ENCODE results near the gene SDK2. TPM values are rescaled to one million over a fixed set of nuclear protein-coding genes. Genes with fewer than 3 reads are reported as not detected.

Gene SDK2
- polyA plus RNA-seq, 1 of the 3 experiments (the other 2 are of a cell fraction) = 0.02 TPM

DNA sequence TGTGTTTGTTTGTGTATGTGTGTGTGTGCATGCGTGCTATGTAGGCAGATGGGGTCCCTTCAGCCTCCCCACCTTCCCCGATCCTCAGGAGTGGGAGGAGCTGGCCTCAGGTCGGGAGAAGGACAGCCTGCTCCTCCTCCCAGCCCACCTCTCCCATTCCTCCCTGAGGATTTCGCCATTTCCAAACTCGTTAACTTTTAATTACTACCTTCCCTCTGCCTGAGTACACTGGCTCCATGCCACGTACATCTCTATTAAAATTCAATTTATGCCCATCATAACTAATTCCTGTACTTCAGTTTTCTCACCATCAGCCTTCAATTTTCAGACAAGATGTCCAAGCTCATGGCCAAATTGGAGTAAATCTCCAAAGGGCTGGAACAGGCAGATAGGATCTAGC is 148.6 kb downstream of the SDK2 start:
- no peak overlapping the region for H2AFZ ChIP-seq (ENCODE audit: low read depth)
- no peak overlapping the region for H3K4me3 ChIP-seq (ENCODE audit: low read depth in 2 of 2, low read length in 1 of 2)
- H3F3A ChIP-seq (replicated peaks; ENCODE audit: insufficient read depth) = no peaks in the 10 kb centered on the region
- H3K79me2 ChIP-seq (ENCODE audit: insufficient read depth) = no peaks in the 10 kb centered on the region
- no peaks in the 10 kb centered on the region for H4K20me1 ChIP-seq (ENCODE audit: insufficient read depth)
- H3K9me2 ChIP-seq = no peaks in the 10 kb centered on the region
- H3K4me2 ChIP-seq = no peak overlapping the region
- H3K36me3 ChIP-seq (replicated peaks in 1 of 2; ENCODE audit: control insufficient read depth in 1 of 2, insufficient read depth in 2 of 2, low read length in 1 of 2) = no peaks in the 10 kb centered on the region
- TF ChIP-seq RFX5 (IDR thresholded peaks at IDR 0.05; ENCODE audit: low read length) (no peak), GABPA (IDR thresholded peaks at IDR 0.05; ENCODE audit: low read depth) (no peak)
- WGBS (ENCODE audit: low lambda C conversion rate) = 30% methylated on average over 6 of the region's 6 CpGs
- H3K27ac ChIP-seq (ENCODE audit: low read depth in 2 of 2, low read length in 1 of 2) = no peak overlapping the region
- ChIA-PET CTCF (interaction anchor here (1.0 to 3.2 kb wide), 3 partner anchors 9 to 681 kb away, joined by 4 to 9 read pairs (median 5); no protein-coding TSS in a partner anchor), POLR2A (no interaction called here)
- no peaks in the 10 kb centered on the region for H3K9me3 ChIP-seq
- H3K9ac ChIP-seq = no peak overlapping the region
- H3K4me1 ChIP-seq (ENCODE audit: control insufficient read depth in 1 of 2, insufficient read depth in 2 of 2, low read depth in 1 of 2, low read length in 1 of 2) = peaks cover 0 to 57% of the 10 kb centered on the region in 2 experiments; a peak in 2 of 4 replicates
- DNase-seq = no peak
- H3K27me3 ChIP-seq (ENCODE audit: insufficient read depth) = no peaks in the 10 kb centered on the region

DNA sequence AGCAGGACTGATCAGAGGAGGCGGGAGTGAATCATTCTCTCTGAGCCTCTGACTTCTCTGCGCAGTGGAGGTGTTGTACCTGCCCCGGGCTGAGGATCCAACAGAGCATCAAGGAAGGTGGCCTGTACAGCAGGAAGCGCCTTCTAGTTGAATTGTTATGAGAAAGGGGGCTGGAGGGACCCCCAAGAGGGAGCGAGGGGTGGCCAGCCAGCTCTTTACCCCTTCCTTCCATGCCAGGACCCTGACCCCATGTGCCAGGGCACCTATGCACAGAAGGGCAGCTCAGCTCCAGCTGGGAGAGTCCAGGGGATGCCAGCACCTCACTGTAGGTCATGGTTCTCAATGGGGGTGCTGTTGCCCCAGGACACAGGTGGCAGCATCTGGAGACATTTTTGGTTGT is 149.3 kb downstream of the SDK2 start:
- Histone ChIP-seq H3K79me2 (ENCODE audit: insufficient read depth) (no peaks in the 10 kb centered on the region), H3F3A (replicated peaks; ENCODE audit: insufficient read depth) (no peaks in the 10 kb centered on the region), H3K27ac (ENCODE audit: low read depth in 2 of 2, low read length in 1 of 2) (no peak overlapping the region), H3K9ac (no peak overlapping the region), H3K4me1 (ENCODE audit: control insufficient read depth in 1 of 2, insufficient read depth in 2 of 2, low read depth in 1 of 2, low read length in 1 of 2) (peaks cover 0 to 59% of the 10 kb centered on the region in 2 experiments; a peak in 2 of 4 replicates), H3K4me2 (no peak overlapping the region), H3K9me3 (no peaks in the 10 kb centered on the region), H3K9me2 (no peaks in the 10 kb centered on the region), H3K27me3 (ENCODE audit: insufficient read depth) (no peaks in the 10 kb centered on the region), H3K36me3 (replicated peaks in 1 of 2; ENCODE audit: control insufficient read depth in 1 of 2, insufficient read depth in 2 of 2, low read length in 1 of 2) (no peaks in the 10 kb centered on the region), H2AFZ (ENCODE audit: low read depth) (no peak overlapping the region), H3K4me3 (ENCODE audit: low read depth in 2 of 2, low read length in 1 of 2) (no peak overlapping the region), H4K20me1 (ENCODE audit: insufficient read depth) (no peaks in the 10 kb centered on the region)
- ChIA-PET CTCF (interaction anchor here (1.0 to 4.6 kb wide), 3 partner anchors 10 to 65 kb away, joined by 4 to 35 read pairs (median 9); no protein-coding TSS in a partner anchor), POLR2A (no interaction called here)
- no peak for TF ChIP-seq RFX5 (IDR thresholded peaks at IDR 0.05; ENCODE audit: low read length)
- no peak for TF ChIP-seq MXI1 (IDR thresholded peaks at IDR 0.05; ENCODE audit: low read depth, low read length)
- TF ChIP-seq JUND (IDR thresholded peaks at IDR 0.05) = no peak
- no peak for TF ChIP-seq CHD2 (IDR thresholded peaks at IDR 0.05; ENCODE audit: low read length, partially characterized antibody)
- no peak for TF ChIP-seq NRF1 (IDR thresholded peaks at IDR 0.05; ENCODE audit: low read depth, low read length)
- no peak for TF ChIP-seq MAX (IDR thresholded peaks at IDR 0.05; ENCODE audit: low read depth)
- TF ChIP-seq TEAD4 (IDR thresholded peaks at IDR 0.05; ENCODE audit: borderline replicate concordance, insufficient read depth) = no peak
- TF ChIP-seq REST (IDR thresholded peaks at IDR 0.05; ENCODE audit: low read depth, low read length) = no peak
- no peak for TF ChIP-seq RAD21 (IDR thresholded peaks at IDR 0.05; ENCODE audit: low read length)
- TF ChIP-seq GATA2 (CRISPR knock-in tag; IDR thresholded peaks at IDR 0.05) = no peak
- no peak for TF ChIP-seq RCOR1 (IDR thresholded peaks at IDR 0.05; ENCODE audit: low read length)
- WGBS (ENCODE audit: low lambda C conversion rate) = 47% methylated on average over 4 of the region's 5 CpGs
- DNase-seq = no peak
